CD14-positive monocyte (primary cell): Measurements from ENCODE around the gene CCDC134. TPM values are rescaled to one million over a fixed set of nuclear protein-coding genes. Genes with fewer than 3 reads are reported as not detected.

Experiments
- DNase-seq, 3 donors: peaks; one replicate each; pipeline ENCODE4 v3.0.0-alpha.2; 2011 to 2022
- H2AFZ ChIP-seq: 2 replicates; pipeline ENCODE4 v1.6.0; 2012; ENCODE audit warnings: mild to moderate bottlenecking, low read depth, low read length, inconsistent platforms; ENCODE audit not compliant: insufficient read depth, poor library complexity, severe bottlenecking
- H3K27ac ChIP-seq, 2 donors: 1 replicate in 1 of 2; 2 replicates in 1 of 2; pipeline ENCODE4 v1.5.1; 2012 to 2013; ENCODE audit warnings: low read length in 2 of 2, control low read depth in 1 of 2, inconsistent platforms in 1 of 2, low read depth in 1 of 2, mild to moderate bottlenecking in 1 of 2
- H3K27me3 ChIP-seq, 2 donors: one replicate each; pipeline versions ENCODE4 v1.6.0 to v1.6.1; 2011 to 2013; ENCODE audit warnings: low read length in 2 of 2; ENCODE audit not compliant: control insufficient read depth in 2 of 2, insufficient read depth in 2 of 2
- H3K36me3 ChIP-seq, 2 donors: replicated peaks in 1 of 2; 1 replicate in 1 of 2; 2 replicates in 1 of 2; pipeline versions ENCODE4 v1.5.1 to v1.6.1; 2012 to 2013; ENCODE audit warnings: low read length in 2 of 2, control low read depth in 1 of 2, inconsistent platforms in 1 of 2, mild to moderate bottlenecking in 1 of 2; ENCODE audit not compliant: insufficient read depth in 2 of 2, control insufficient read depth in 1 of 2
- H3K4me1 ChIP-seq, 2 donors: 1 replicate in 1 of 2; 2 replicates in 1 of 2; pipeline versions ENCODE4 v1.5.1 to v1.6.1; 2012 to 2013; ENCODE audit warnings: low read length in 2 of 2, control low read depth in 1 of 2, inconsistent platforms in 1 of 2, mild to moderate bottlenecking in 1 of 2, moderate library complexity in 1 of 2; ENCODE audit not compliant: insufficient read depth in 2 of 2, control insufficient read depth in 1 of 2
- H3K4me2 ChIP-seq: replicated peaks from 2 replicates; pipeline ENCODE3; 2012; ENCODE audit warnings: low read length, moderate library complexity, mild to moderate bottlenecking; ENCODE audit not compliant: poor library complexity, severe bottlenecking; ENCODE audit errors: extremely low read depth
- H3K4me3 ChIP-seq, 3 experiments: fragments of 200-600 bp in 1 of 3; sonication (generic) in 1 of 3; replicated peaks in 1 of 3; 1 replicate in 2 of 3; 2 replicates in 1 of 3; pipeline ENCODE4 v1.5.1; 2011 to 2013; ENCODE audit warnings: low read length in 3 of 3, mild to moderate bottlenecking in 3 of 3, control low read depth in 2 of 3, low read depth in 2 of 3, inconsistent platforms in 1 of 3, moderate library complexity in 1 of 3
- H3K79me2 ChIP-seq: 2 replicates; pipeline ENCODE4 v1.6.0; 2012; ENCODE audit warnings: mild to moderate bottlenecking, control low read depth, inconsistent platforms, low read length, moderate library complexity; ENCODE audit not compliant: insufficient read depth
- H3K9ac ChIP-seq: 2 replicates; pipeline ENCODE4 v1.6.0; 2017; ENCODE audit warnings: low read length, mild to moderate bottlenecking; ENCODE audit not compliant: insufficient read depth, poor library complexity, severe bottlenecking
- H3K9me3 ChIP-seq, 2 donors: replicated peaks in 1 of 2; 1 replicate in 1 of 2; 2 replicates in 1 of 2; pipeline versions ENCODE4 v1.5.1 to v1.6.1; 2012 to 2013; ENCODE audit warnings: low read length in 2 of 2, control low read depth in 1 of 2; ENCODE audit not compliant: control insufficient read depth in 1 of 2, insufficient read depth in 1 of 2
- H4K20me1 ChIP-seq: 2 replicates; pipeline ENCODE4 v1.6.0; 2012; ENCODE audit warnings: mild to moderate bottlenecking, low read length, control low read depth, moderate library complexity; ENCODE audit not compliant: insufficient read depth
- H3K27ac Mint-ChIP-seq, 7 donors: one replicate each; pipeline ENCODE4 v1.8.0; 2020; ENCODE audit warnings: mild to moderate bottlenecking in 7 of 7, mixed read lengths in 7 of 7, moderate library complexity in 6 of 7, inconsistent platforms in 2 of 7
- H3K27me3 Mint-ChIP-seq, 3 donors: one replicate each; pipeline ENCODE4 v1.8.0; 2021 to 2022; ENCODE audit warnings: low read depth in 3 of 3, mild to moderate bottlenecking in 3 of 3, mixed read lengths in 3 of 3, moderate library complexity in 3 of 3, inconsistent platforms in 1 of 3
- H3K36me3 Mint-ChIP-seq, 2 donors: one replicate each; pipeline ENCODE4 v1.8.0; 2020; ENCODE audit warnings: mixed read lengths in 2 of 2, inconsistent platforms in 1 of 2, mild to moderate bottlenecking in 1 of 2
- H3K4me1 Mint-ChIP-seq: one replicate; pipeline ENCODE4 v1.8.0; 2020; ENCODE audit warnings: mild to moderate bottlenecking, mixed read lengths
- H3K4me3 Mint-ChIP-seq, 2 donors: one replicate each; pipeline ENCODE4 v1.8.0; 2020; ENCODE audit warnings: mild to moderate bottlenecking in 2 of 2, mixed read lengths in 2 of 2, moderate library complexity in 1 of 2
- H3K9me3 Mint-ChIP-seq, 7 donors: one replicate each; pipeline ENCODE4 v1.8.0; 2020 to 2022; ENCODE audit warnings: mixed read lengths in 7 of 7, mild to moderate bottlenecking in 6 of 7, moderate library complexity in 6 of 7, inconsistent platforms in 2 of 7
- WGBS: methylation state at CpG from one replicate; pipeline ENCODE4 v1.1.5; 2013; ENCODE audit warnings: missing lambda C conversion rate; ENCODE audit not compliant: insufficient coverage; 5-methylcytosine and 5-hydroxymethylcytosine counted together
- intact Hi-C, 2 donors: fragments of 100-400 bp; cut with micrococcal nuclease; formaldehyde crosslinking; loops; one replicate each; pipeline versions ENCODE4 v1.15.0 to v1.15.1; 2023
- polyA plus RNA-seq, 3 donors: library from polyadenylated mRNA; depleted of rRNA in 1 of 3; unstranded in 2 of 3; stranded (reverse) in 1 of 3; fragments of 300-500 nt in 2 of 3; fragments of >200 nt in 1 of 3; fragmentation: Illumina TruSeq in 2 of 3; gene quantifications; 1 replicate in 2 of 3; 2 replicates in 1 of 3; pipeline ENCODE4 v1.2.3, GENCODE V29; 2012 to 2021
- TF ChIP-seq, protein P1 (sequence below): fragments of 200-600 bp; IDR thresholded peaks from one replicate; pipeline ENCODE4 v1.8.0; 2022; ENCODE audit warnings: antibody characterized with exemption, mild to moderate bottlenecking

The CCDC134 gene
- polyA plus RNA-seq, 3 donors, result 2.1 to 5.3 (median 2.4) TPM

DNA sequence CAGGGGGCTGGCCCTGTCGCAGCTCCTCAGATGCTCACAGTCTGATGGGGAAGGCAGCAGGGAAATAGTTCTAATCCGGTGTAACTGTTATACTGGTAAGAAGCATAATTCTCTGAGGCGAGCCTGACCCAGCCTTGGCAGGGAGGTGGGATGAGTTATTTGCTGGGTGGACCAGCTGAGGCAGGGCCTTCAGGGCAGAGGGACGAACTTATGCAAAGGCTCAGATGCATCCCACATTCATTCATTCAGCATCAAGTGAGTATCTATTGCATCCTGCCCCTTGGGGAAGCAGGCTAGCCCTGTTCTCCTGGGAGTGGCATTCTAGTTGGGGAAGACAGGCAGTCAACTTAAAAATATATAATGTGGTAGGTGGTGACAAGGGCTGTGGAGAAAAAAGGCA, 18.8 kb downstream of the CCDC134 start:
- peaks cover 29 to 76% of the 10 kb centered on the region in 2 donors for H3K36me3 ChIP-seq
- intact Hi-C loops, result no loop called here
- H3K9ac ChIP-seq, result no peak overlapping the region
- Mint-ChIP-seq H3K36me3 (peaks cover 68 to 73% of the 10 kb centered on the region in 2 donors), H3K9me3 (peaks cover 0 to 2% (median 0%) of the 10 kb centered on the region in 7 donors), H3K4me1 (no peaks in the 10 kb centered on the region), H3K27ac (peak overlapping the region in 4 of 7 donors; percentile 16 to 76 (median 56)), H3K27me3 (no peaks in the 10 kb centered on the region), H3K4me3 (no peak overlapping the region)
- H3K4me1 ChIP-seq, result no peaks in the 10 kb centered on the region
- H3K27me3 ChIP-seq, result no peaks in the 10 kb centered on the region
- H3K9me3 ChIP-seq, result no peaks in the 10 kb centered on the region
- no peak for DNase-seq
- TF ChIP-seq, protein P1, sequence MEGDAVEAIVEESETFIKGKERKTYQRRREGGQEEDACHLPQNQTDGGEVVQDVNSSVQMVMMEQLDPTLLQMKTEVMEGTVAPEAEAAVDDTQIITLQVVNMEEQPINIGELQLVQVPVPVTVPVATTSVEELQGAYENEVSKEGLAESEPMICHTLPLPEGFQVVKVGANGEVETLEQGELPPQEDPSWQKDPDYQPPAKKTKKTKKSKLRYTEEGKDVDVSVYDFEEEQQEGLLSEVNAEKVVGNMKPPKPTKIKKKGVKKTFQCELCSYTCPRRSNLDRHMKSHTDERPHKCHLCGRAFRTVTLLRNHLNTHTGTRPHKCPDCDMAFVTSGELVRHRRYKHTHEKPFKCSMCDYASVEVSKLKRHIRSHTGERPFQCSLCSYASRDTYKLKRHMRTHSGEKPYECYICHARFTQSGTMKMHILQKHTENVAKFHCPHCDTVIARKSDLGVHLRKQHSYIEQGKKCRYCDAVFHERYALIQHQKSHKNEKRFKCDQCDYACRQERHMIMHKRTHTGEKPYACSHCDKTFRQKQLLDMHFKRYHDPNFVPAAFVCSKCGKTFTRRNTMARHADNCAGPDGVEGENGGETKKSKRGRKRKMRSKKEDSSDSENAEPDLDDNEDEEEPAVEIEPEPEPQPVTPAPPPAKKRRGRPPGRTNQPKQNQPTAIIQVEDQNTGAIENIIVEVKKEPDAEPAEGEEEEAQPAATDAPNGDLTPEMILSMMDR, result no peak
- H3K4me3 ChIP-seq, result no peak overlapping the region
- no peak overlapping the region for H3K4me2 ChIP-seq
- no peak overlapping the region for H3K27ac ChIP-seq
- no peak overlapping the region for H2AFZ ChIP-seq
- 100% methylated on average over 1 of the region's 4 CpGs for WGBS
- peaks cover 3% of the 10 kb centered on the region for H3K79me2 ChIP-seq
- no peaks in the 10 kb centered on the region for H4K20me1 ChIP-seq

DNA sequence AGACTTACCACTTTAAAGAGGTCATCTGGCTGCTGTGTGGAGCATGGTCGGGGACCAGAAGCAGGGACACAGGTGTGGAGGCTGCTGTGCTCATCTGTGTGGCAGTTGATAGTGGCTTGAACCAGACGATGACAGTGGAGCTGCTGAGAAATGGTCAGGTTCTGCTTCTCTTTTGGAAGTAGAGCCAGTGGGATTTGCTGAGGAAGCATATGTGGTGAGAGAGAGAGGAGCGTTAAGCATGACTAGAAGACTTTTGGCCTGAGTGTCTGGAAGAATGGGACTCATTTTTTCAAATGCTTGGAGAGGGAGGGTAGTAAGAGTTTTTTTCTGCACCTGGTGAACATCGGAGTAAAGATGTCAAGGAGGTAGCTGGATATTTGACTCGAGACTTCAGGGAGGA, 20.0 kb downstream of the CCDC134 start:
- Histone ChIP-seq H3K79me2 (peaks cover 3% of the 10 kb centered on the region), H3K27me3 (no peaks in the 10 kb centered on the region), H3K4me1 (no peaks in the 10 kb centered on the region), H3K4me2 (no peak overlapping the region), H4K20me1 (no peaks in the 10 kb centered on the region), H2AFZ (no peak overlapping the region), H3K27ac (no peak overlapping the region), H3K9me3 (no peaks in the 10 kb centered on the region), H3K4me3 (no peak overlapping the region), H3K9ac (no peak overlapping the region), H3K36me3 (peaks cover 25 to 75% of the 10 kb centered on the region in 2 donors)
- H3K4me1 Mint-ChIP-seq, result no peaks in the 10 kb centered on the region
- TF ChIP-seq, protein P1, result no peak
- H3K27ac Mint-ChIP-seq, result no peak overlapping the region
- H3K4me3 Mint-ChIP-seq, result no peak overlapping the region
- peaks cover 0 to 3% (median 0%) of the 10 kb centered on the region in 7 donors for H3K9me3 Mint-ChIP-seq
- WGBS, result 95% methylated on average over 5 of the region's 5 CpGs
- no peak for DNase-seq
- H3K36me3 Mint-ChIP-seq, result peaks cover 67 to 70% of the 10 kb centered on the region in 2 donors
- intact Hi-C loops, result loop anchor here in 1 of 2 donors (5.0 kb wide), 1 partner anchor 37 kb away; no protein-coding TSS in a partner anchor
- H3K27me3 Mint-ChIP-seq, result peaks cover 0 to 1% (median 0%) of the 10 kb centered on the region in 3 donors
